HepG2 (cell line): ENCODE data around the gene C20orf144. TPM values are rescaled to one million over a fixed set of nuclear protein-coding genes. Genes with fewer than 3 reads are reported as not detected.
A peak's percentile ranks its signal among the peaks of the same experiment; 100 is the strongest.

Experiments
- ATAC-seq: fragments of 200-7000 bp; cut with Tn5 transposase; 3 replicates; pipeline ENCODE4 v1.9.1; 2020; ENCODE audit warnings: mild to moderate bottlenecking, moderate library complexity
- BruUV-seq: library from RNA; stranded (reverse); fragments of 400-500 nt; replicated peaks from 2 replicates; lab custom pipeline; 2021; lab: Mats Ljungman, UMichigan
- CTCF ChIA-PET: fragments of 300-600 bp; formaldehyde crosslinking; extraction: SDS; loops from one replicate; lab custom pipeline; 2021; ENCODE audit warnings: low total read pairs, inconsistent platforms, low intra/inter-chr PET ratio; lab: Yijun Ruan, JAX
- POLR2A ChIA-PET: fragments of 350-600 bp; sonication (Branson Sonifier 250); formaldehyde crosslinking; loops from one replicate; lab custom pipeline; 2020; ENCODE audit warnings: antibody characterized with exemption, inconsistent platforms; lab: Yijun Ruan, JAX
- DNase-seq: peaks from one replicate; pipeline ENCODE4 v3.0.0-alpha.2; 2015; ENCODE audit warnings: low spot score
- FAIRE-seq: peaks from 3 replicates; lab custom pipeline; 2011; peaks lifted over from hg19 to GRCh38; lab: Jason Lieb, UNC
- H2AFZ ChIP-seq: one replicate; pipeline ENCODE4 v1.6.1; 2011; ENCODE audit warnings: low read length, inconsistent platforms
- H3K27ac ChIP-seq: fragments of 300-600 bp; 3 replicates; pipeline ENCODE4 v1.8.0; 2011; ENCODE audit warnings: mixed run types, mild to moderate bottlenecking, mixed read lengths, low read length, inconsistent platforms; ENCODE audit not compliant: insufficient read depth; ENCODE audit errors: extremely low read length
- H3K27me3 ChIP-seq, 2 experiments: fragments of 200-600 bp in 1 of 2; 2 replicates in 1 of 2; 3 replicates in 1 of 2; pipeline versions ENCODE4 v1.6.0 to v1.8.0; 2011; ENCODE audit warnings: low read length in 2 of 2, mild to moderate bottlenecking in 2 of 2, moderate library complexity in 2 of 2, inconsistent platforms in 1 of 2; ENCODE audit not compliant: insufficient read depth in 2 of 2, control insufficient read depth in 1 of 2
- H3K36me3 ChIP-seq, 2 experiments: fragments of 200-600 bp in 1 of 2; replicated peaks in 1 of 2; 2 replicates in 1 of 2; 3 replicates in 1 of 2; pipeline versions ENCODE4 v1.5.1 to v1.8.0; 2011; ENCODE audit warnings: low read length in 2 of 2, inconsistent platforms in 1 of 2; ENCODE audit not compliant: insufficient read depth in 2 of 2, control insufficient read depth in 1 of 2
- H3K4me1 ChIP-seq: 2 replicates; pipeline ENCODE4 v1.5.1; 2012; ENCODE audit warnings: low read length, inconsistent platforms; ENCODE audit not compliant: insufficient read depth
- H3K4me2 ChIP-seq: 2 replicates; pipeline ENCODE4 v1.6.0; 2011; ENCODE audit warnings: low read depth, low read length, inconsistent platforms
- H3K4me3 ChIP-seq, 3 experiments: fragments of 200-600 bp in 1 of 3; sonication (generic), shearing (Covaris generic) in 1 of 3; replicated peaks in 1 of 3; 2 replicates each; pipeline ENCODE4 v1.5.1; 2011 to 2016; ENCODE audit warnings: low read length in 3 of 3, inconsistent platforms in 2 of 3, low read depth in 2 of 3, mild to moderate bottlenecking in 2 of 3, control low read depth in 1 of 3, mixed read lengths in 1 of 3; ENCODE audit not compliant: insufficient read depth in 1 of 3
- H3K79me2 ChIP-seq: one replicate; pipeline ENCODE4 v1.6.1; 2011; ENCODE audit warnings: low read length, inconsistent platforms; ENCODE audit not compliant: insufficient read depth
- H3K9ac ChIP-seq: 2 replicates; pipeline ENCODE4 v1.6.0; 2011; ENCODE audit warnings: mild to moderate bottlenecking, low read depth, low read length, inconsistent platforms; ENCODE audit not compliant: insufficient read depth
- H3K9me3 ChIP-seq: 2 replicates; pipeline ENCODE4 v1.5.1; 2012; ENCODE audit warnings: mild to moderate bottlenecking, low read length
- H4K20me1 ChIP-seq: 2 replicates; pipeline ENCODE4 v1.6.0; 2011; ENCODE audit warnings: inconsistent platforms, mild to moderate bottlenecking, low read length, moderate library complexity; ENCODE audit not compliant: insufficient read depth
- ATF3 ChIP-seq: sonication (generic); formaldehyde crosslinking; IDR thresholded peaks from 2 replicates; pipeline ENCODE4 v1.4.0; 2020; ENCODE audit warnings: missing genetic modification reagents
- EEA1 ChIP-seq: sonication (generic); formaldehyde crosslinking; IDR thresholded peaks from 2 replicates; pipeline ENCODE4 v1.5.1; 2020; ENCODE audit warnings: mild to moderate bottlenecking, missing genetic modification reagents, borderline replicate concordance
- GMEB1 ChIP-seq: sonication (generic); formaldehyde crosslinking; IDR thresholded peaks from 2 replicates; pipeline ENCODE4 v1.5.1; 2020; ENCODE audit warnings: missing genetic modification reagents, mild to moderate bottlenecking, borderline replicate concordance
- IRF2 ChIP-seq: IDR thresholded peaks from 2 replicates; pipeline ENCODE4 v1.6.1; 2018; ENCODE audit warnings: missing genetic modification reagents, missing compliant biosample characterization
- NFE2L2 ChIP-seq: fragments of 150-350 bp; IDR thresholded peaks from 2 replicates; pipeline ENCODE4 v1.6.1; 2014; ENCODE audit warnings: low read length
- RBAK ChIP-seq: sonication (generic); formaldehyde crosslinking; IDR thresholded peaks from 2 replicates; pipeline ENCODE4 v1.5.1; 2020; ENCODE audit warnings: mild to moderate bottlenecking, missing genetic modification reagents
- RORA ChIP-seq: sonication (generic); formaldehyde crosslinking; IDR thresholded peaks from 2 replicates; pipeline ENCODE4 v1.5.0; 2020; ENCODE audit warnings: mild to moderate bottlenecking, missing genetic modification reagents, moderate library complexity
- SPEN ChIP-seq: sonication (generic); formaldehyde crosslinking; IDR thresholded peaks from 2 replicates; pipeline ENCODE4 v1.5.1; 2020; ENCODE audit warnings: low read depth, mild to moderate bottlenecking, missing genetic modification reagents
- TFDP2 ChIP-seq: sonication (generic); formaldehyde crosslinking; IDR thresholded peaks from 2 replicates; pipeline ENCODE4 v1.4.0; 2020; ENCODE audit warnings: missing genetic modification reagents
- THAP11 ChIP-seq: IDR thresholded peaks from 2 replicates; pipeline ENCODE4 v1.6.1; 2016; ENCODE audit warnings: missing biosample characterization, missing genetic modification reagents
- ZKSCAN8 ChIP-seq: IDR thresholded peaks from 2 replicates; pipeline ENCODE4 v1.6.1; 2016; ENCODE audit warnings: borderline replicate concordance, missing genetic modification reagents, missing compliant biosample characterization
- ZNF3 ChIP-seq: IDR thresholded peaks from 2 replicates; pipeline ENCODE4 v1.7.0; 2017; ENCODE audit warnings: inconsistent platforms
- ZNF607 ChIP-seq: sonication (generic); formaldehyde crosslinking; IDR thresholded peaks from 2 replicates; pipeline ENCODE4 v1.5.1; 2020; ENCODE audit warnings: missing genetic modification reagents, mild to moderate bottlenecking, borderline replicate concordance
- ZNF629 ChIP-seq: sonication (generic); formaldehyde crosslinking; conservative IDR thresholded peaks from 2 replicates; pipeline ENCODE4 v1.5.0; 2020; ENCODE audit warnings: missing genetic modification reagents
- ZNF772 ChIP-seq: sonication (generic); formaldehyde crosslinking; IDR thresholded peaks from 2 replicates; pipeline ENCODE4 v1.5.0; 2020; ENCODE audit warnings: mild to moderate bottlenecking, missing genetic modification reagents
- ZSCAN31 ChIP-seq: sonication (generic); formaldehyde crosslinking; IDR thresholded peaks from 2 replicates; pipeline ENCODE4 v1.5.0; 2020; ENCODE audit warnings: low read depth, mild to moderate bottlenecking, missing genetic modification reagents
- WGBS: methylation state at CpG from one replicate; pipeline ENCODE4 v1.1.6; 2017; ENCODE audit warnings: low lambda C conversion rate; 5-methylcytosine and 5-hydroxymethylcytosine counted together
- in situ Hi-C: cut with HindIII; loops from 2 replicates; pipeline ENCODE4 v1.10.0; 2017; ENCODE audit warnings: low pct_unique_long_range_greater_than_20kb; ENCODE audit not compliant: extremely low pct_ligation_motif_present
- intact Hi-C: fragments of 100-400 bp; cut with micrococcal nuclease; formaldehyde crosslinking; loops from one replicate; pipeline ENCODE4 v1.10.0; 2022; ENCODE audit not compliant: unreplicated experiment
- polyA plus RNA-seq, 8 experiments: library from polyadenylated mRNA; depleted of rRNA in 3 of 8; stranded (reverse) in 7 of 8; unstranded in 1 of 8; fragments of >200 nt; fragmentation: Illumina TruSeq in 4 of 8; extraction: Trizol in 4 of 8; gene quantifications; 2 replicates each; pipeline versions ENCODE4 v1.2.1 to v1.2.3, GENCODE V29; 2011 to 2016; ENCODE audit warnings: low read depth in 4 of 8, missing spikeins in 1 of 8, mixed read lengths in 1 of 8; ENCODE audit not compliant: insufficient read depth in 1 of 8
- total RNA-seq, 5 experiments: library from RNA; depleted of rRNA; stranded (reverse); fragments of >200 nt; fragmentation: Illumina TruSeq; extraction: Trizol; gene quantifications; 2 replicates each; pipeline ENCODE4 v1.2.3, GENCODE V29; 2016; ENCODE audit warnings: low read depth in 1 of 5
- TF ChIP-seq, protein P1 (sequence below): sonication (generic); formaldehyde crosslinking; IDR thresholded peaks from 2 replicates; pipeline ENCODE4 v1.4.0; 2020; ENCODE audit warnings: missing genetic modification reagents, borderline replicate concordance

C20orf144 gene
- total and polyA plus RNA-seq, 2 of the 13 experiments (the other 11 are each of a cell fraction or from before 2014, with no cell fraction given), result 0.09 to 0.16 TPM

DNA sequence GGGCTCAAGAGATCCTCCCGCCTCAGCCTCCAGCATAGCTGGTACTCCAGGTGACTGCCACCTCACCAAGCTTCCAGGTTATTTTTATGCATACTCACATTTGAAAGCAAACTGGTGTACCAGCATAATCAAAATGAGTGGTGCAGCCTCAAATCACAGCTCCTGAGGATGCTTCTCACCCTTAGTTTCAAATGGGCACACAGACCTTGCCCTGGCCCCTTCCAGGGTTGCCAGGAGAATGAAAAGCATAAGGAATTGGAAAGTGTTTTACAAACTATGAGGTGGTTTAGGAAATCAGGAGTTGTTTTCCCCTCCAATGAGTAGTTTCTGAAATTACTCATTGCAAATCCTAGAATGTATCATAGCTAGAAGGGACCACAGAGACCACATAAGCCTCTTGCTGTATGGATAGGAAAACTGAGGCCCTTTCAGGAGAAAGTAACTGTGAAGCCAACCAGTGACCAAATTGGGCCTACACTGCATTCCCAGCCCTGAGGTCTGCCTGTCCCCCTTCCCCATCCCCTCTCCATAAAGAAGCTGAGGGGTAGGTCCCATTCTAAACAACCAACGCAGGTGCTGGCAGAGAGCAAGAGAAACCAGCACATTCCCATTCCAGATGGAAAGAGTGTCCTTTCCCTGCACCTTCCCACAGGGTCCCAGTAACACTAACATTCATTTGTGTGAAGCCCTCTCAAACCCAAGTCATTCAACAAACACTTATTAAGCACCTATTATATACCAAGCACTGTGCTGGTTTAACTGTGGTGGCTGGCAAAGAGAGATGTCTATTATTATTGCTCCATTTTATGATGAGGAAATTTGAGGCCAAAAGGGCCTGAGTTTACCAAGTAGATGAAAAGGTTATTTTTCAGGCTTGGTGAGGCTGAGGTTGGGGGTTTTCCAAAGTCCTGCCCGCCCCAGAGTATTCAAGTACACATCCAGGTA is 26.1 kb downstream of the C20orf144 start:
- H3K4me3 ChIP-seq, result peak overlapping the region in 1 of 3 experiments; percentile 1; a peak in 1 of 6 replicates
- POLR2A ChIA-PET, result interaction anchor here (0.7 to 1.2 kb wide), 4 partner anchors 14 to 424 kb away, joined by 3 to 4 read pairs (median 3); partner anchors contain the start of gene EIF2S2
- peak overlapping the region; percentile 47 for H3K4me2 ChIP-seq
- intact Hi-C loops (loop anchor here (2.0 to 5.0 kb wide), 3 partner anchors 15 to 124 kb away; partner anchors contain the start of gene CHMP4B), in situ Hi-C loops (no loop called here)
- no peak for DNase-seq
- no peak for FAIRE-seq
- no peaks in the 10 kb centered on the region for H3K27me3 ChIP-seq
- no peak for ATAC-seq
- no peaks in the 10 kb centered on the region for H3K9me3 ChIP-seq
- CTCF ChIA-PET, result no interaction called here
- H3K79me2 ChIP-seq, result peaks cover 18% of the 10 kb centered on the region
- peak overlapping the region; percentile 12; the same call in 1 of the 2 replicates for H3K9ac ChIP-seq
- 50% methylated on average over 3 of the region's 3 CpGs for WGBS
- peak overlapping the region; percentile 23 for H2AFZ ChIP-seq
- no peaks in the 10 kb centered on the region for H4K20me1 ChIP-seq
- H3K36me3 ChIP-seq, result no peaks in the 10 kb centered on the region
- no TSS peak for BruUV-seq
- H3K27ac ChIP-seq, result no peak overlapping the region
- peaks cover 75% of the 10 kb centered on the region for H3K4me1 ChIP-seq
- TF ChIP-seq IRF2 (CRISPR knock-in tag), result 0 out of 2 replicates have a peak, but pooled peaks have one; percentile 5
- TF ChIP-seq ZNF607 (CRISPR knock-in tag), result 0 out of 2 replicates have a peak, but pooled peaks have one; percentile 26
- TF ChIP-seq RORA, result 0 out of 2 replicates have a peak, but pooled peaks have one; percentile 68
- peak; percentile 35; the same call in 1 of the 2 replicates for TF ChIP-seq ZNF629 (CRISPR knock-in tag)
- 0 out of 2 replicates have a peak, but pooled peaks have one; percentile 55 for TF ChIP-seq ZSCAN31 (CRISPR knock-in tag)
- 0 out of 2 replicates have a peak, but pooled peaks have one; percentile 19 for TF ChIP-seq SPEN (CRISPR knock-in tag)
- TF ChIP-seq RBAK (CRISPR knock-in tag), result no peak
- 0 out of 2 replicates have a peak, but pooled peaks have one; percentile 1 for TF ChIP-seq GMEB1 (CRISPR knock-in tag)
- TF ChIP-seq ZNF3 (CRISPR knock-in tag), result peak; percentile 14; the same call in 1 of the 2 replicates
- 0 out of 2 replicates have a peak, but pooled peaks have one; percentile 49 for TF ChIP-seq EEA1 (CRISPR knock-in tag)
- no peak for TF ChIP-seq ZNF772
- 0 out of 2 replicates have a peak, but pooled peaks have one; percentile 4 for TF ChIP-seq THAP11 (CRISPR knock-in tag)
- no peak for TF ChIP-seq ATF3
- peak; percentile 98 for TF ChIP-seq ZKSCAN8 (CRISPR knock-in tag)
- TF ChIP-seq, protein P1, sequence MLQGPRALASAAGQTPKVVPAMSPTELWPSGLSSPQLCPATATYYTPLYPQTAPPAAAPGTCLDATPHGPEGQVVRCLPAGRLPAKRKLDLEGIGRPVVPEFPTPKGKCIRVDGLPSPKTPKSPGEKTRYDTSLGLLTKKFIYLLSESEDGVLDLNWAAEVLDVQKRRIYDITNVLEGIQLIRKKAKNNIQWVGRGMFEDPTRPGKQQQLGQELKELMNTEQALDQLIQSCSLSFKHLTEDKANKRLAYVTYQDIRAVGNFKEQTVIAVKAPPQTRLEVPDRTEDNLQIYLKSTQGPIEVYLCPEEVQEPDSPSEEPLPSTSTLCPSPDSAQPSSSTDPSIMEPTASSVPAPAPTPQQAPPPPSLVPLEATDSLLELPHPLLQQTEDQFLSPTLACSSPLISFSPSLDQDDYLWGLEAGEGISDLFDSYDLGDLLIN (CRISPR knock-in tag), result no peak
- 0 out of 2 replicates have a peak, but pooled peaks have one; percentile 15 for TF ChIP-seq TFDP2 (CRISPR knock-in tag)
- 0 out of 2 replicates have a peak, but pooled peaks have one; percentile 4 for TF ChIP-seq NFE2L2
